AG20443 (cell line): ENCODE measurements around the gene PLEKHF1.
A peak's percentile ranks its signal among the peaks of the same experiment; 100 is the strongest.
"Not testable (repeated sequence)": the region's sequence is repeated elsewhere in the genome, so short reads cannot be mapped to it uniquely, and the experiment has no call there.

Experiments used
- DNase-seq: peaks from one replicate; pipeline ENCODE4 v3.0.0; 2012; ENCODE audit warnings: low spot score, mixed read lengths

The PLEKHF1 gene

DNA sequence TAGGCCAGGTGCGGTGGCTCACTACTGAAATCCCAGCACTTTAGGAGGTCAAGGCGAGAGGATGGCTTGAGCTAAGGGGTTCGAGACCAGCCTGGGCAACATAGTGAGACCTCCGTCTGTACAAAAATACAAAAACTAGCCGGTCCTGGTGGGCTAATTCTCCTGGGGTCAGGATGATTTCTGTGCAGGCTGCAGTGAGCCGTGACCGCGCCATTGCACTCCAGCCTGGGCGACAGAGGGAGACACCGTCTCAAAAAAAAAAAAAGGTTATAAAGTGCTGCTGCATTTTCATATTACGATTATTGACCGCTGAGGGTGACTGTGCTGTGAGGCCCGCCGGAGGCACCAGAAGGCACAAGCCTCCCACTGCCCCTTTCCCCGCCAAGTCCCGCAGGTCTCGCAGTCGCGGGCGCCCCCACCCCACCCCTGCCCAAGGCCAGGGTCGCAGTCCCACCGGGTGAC, 477 bp upstream of the PLEKHF1 start:
- DNase-seq, result no peak

DNA sequence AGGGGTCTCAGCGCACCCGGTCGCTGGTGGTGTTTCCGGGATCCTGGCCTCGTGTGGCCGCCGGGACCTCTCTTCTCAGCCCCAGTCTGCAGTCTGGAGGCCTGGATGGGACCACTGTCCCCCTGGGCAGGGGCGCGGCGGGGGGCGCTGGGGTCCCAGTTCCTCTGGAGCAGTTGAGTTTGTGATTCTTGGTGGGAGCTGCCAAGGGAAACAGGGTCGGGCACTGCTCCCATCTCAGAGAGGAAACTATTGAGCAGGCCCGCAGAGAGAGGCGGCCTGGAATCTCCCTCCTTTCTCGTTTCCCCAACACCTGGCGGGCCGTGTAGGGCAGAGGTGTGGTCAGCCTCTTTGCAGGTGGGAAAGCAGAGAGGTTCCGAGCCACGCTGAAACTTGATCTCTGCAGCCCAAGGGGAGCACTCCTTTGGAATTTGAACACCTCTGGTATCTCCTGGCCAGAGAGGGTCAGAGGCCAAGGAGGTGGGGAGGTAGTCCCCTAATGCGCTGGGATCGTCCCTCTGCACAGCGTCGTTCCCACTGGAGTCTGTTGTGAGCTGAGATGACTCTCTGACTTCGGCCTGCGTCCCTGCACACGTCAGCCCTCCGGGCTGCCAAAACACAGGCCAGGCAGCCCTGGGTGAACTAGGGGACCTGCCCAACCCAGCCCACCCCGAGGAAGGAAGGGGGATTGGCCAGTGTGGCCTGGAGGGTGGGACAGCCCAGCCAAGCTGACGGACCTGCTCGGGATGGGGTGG, 741 bp downstream of the PLEKHF1 start:
- peak; percentile 77 for DNase-seq

DNA sequence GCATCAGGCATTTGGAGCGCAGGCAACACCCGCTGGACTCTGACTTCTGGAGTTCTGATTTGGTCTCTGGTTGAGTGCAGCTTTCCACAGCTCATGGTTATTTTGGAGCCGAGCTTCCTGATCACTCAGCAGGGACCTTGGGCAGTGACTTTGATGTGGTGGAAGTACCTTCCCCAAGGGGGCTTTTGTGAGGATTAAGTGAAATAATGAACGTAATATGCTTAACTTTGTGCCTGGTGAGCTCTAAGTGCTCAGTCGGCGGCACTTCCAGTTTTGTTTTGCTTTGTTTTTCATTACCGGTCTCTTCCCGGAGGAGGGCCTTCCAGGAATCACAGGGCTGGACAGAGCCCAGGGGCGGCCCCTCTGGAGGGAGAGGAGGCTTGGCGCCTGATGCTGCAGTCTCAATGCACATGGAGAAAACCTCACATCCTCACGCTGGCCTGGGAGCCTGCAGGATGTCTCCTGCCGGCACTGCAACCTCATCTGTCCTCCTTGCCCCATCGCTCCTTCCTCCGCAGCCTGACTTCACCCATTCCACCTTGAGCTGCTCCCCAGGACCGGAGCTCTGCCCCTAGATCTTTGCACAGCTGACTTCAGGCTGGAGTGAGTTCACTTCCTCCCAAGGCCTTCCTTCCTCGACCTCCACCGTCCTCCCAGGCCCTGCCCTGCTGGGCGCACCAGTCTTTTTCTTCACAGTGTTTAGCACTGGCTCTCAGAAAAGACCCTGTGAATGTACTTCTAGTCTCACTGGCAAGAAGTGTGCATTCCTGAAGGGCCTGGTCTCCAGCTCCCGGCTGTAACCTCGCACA, 1.5 kb downstream of the PLEKHF1 start:
- peak; percentile 72 for DNase-seq

DNA sequence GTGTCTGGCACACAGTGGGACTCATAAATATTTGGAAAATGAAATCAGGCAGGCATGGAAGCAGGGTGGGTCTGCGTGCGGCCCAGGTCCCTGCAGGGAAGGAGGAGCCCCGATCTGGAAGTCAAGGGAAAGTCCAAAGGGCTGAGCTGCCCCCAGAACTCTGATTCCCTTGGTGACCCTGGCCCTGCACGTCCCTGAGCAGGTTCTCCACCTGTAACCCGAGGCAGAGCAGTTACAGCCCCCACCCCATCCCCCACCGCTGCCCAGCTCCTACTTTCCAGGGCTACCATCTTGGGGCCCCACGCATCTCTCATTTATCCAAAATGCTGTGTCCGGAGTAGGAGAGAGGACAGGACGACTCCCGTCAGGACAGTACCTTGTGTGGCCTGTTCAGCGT, 2.1 kb downstream of the PLEKHF1 start:
- DNase-seq, result no peak

DNA sequence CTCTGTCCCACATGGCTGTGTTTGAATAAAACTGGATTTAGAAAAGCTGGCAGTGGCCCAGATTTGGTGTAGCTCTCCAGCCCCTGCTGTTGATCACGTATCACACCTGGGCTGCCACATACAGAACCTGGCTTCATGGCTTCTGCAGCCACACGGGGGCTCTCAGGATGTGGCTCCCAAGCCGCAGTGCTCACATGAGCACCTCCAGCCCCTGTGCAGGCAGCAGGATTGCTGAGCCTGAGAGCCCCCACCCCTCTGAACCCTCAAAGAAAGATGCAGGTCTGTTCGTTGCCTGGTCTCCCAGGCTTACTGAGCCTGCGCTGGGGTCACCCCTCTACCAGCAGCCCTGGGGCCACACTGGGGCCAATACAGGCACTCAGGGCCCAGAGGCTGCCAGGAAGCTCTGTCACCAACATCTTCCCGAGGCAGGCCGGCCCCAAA, 2.7 kb downstream of the PLEKHF1 start:
- DNase-seq, result no peak

DNA sequence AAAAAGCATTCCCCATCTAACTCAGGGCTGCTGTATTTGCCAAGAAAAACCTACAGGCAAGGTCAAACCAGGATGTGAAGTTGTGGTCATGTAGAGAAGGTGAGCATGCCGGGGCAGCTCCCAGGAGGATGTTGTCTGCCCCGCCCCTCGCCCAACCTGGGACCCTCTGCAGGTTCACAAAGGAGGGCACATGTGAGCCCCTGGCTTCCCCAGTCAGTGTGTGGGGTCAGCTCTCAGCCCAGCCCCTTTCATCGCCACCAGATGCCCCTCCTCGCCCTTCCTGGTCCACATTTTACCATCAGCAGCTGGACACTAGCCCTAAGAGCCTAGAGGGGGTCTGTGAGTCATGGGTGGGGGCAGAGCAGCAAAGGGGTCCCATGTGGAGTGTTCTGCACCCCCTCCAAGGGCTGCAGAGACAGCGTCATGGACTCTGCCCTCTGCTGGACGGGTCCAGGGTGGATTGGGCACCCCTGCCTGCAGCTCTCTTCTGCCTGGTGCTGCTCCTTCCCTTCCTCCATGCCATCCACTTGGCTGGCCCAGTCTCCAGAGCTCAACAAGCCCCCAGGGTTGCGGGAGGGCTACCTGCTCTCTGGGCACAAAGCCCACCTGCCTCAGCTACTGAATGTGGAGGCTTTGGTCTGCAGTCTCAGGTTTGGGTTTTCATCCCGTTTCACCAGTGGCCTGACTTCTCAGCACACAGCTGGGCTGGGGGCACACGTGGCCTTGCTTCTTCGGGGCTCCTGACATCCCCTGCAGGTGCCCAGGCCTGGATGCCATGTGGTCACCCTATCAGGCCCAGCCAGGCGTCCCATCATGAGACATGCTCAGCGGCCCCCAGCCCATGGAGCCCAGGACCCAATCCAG, 3.7 kb downstream of the PLEKHF1 start:
- no peak for DNase-seq

DNA sequence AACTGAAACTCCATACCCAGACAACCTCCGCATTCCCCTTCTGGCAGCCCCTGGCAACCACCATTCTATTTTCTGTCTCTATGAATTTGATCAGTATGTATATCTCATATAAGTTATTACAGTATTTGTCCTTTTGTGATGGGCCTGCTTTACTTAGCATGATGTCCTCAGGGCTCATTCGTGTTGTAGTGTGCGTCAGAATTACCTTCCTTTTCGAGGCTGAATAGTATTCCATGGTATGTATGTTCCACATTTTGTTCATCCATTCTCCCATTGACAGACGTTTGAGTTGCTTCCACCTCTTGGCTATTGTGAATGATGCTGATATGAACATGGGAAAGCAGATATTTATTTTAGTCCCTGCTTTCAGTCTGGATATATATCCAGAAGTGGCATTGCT, 5.0 kb downstream of the PLEKHF1 start:
- DNase-seq, result no peak

DNA sequence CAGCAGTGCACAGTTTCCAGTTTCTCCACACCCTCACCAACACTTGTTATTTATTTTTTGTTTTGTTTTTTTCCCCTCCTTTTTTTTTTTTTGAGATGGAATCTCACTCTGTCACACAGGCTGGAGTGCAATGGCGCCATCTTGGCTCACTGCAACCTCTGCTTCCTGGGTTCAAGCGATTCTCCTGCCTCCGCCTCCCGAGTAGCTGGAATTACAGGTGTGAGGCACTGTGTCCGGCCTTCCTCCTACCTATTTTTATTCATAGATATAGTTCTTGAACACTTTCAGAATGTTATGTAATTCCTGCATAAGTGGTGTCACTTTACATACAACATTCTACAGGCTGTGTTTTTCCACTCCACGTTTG, 5.7 kb downstream of the PLEKHF1 start:
- DNase-seq, result not testable (repeated sequence)

DNA sequence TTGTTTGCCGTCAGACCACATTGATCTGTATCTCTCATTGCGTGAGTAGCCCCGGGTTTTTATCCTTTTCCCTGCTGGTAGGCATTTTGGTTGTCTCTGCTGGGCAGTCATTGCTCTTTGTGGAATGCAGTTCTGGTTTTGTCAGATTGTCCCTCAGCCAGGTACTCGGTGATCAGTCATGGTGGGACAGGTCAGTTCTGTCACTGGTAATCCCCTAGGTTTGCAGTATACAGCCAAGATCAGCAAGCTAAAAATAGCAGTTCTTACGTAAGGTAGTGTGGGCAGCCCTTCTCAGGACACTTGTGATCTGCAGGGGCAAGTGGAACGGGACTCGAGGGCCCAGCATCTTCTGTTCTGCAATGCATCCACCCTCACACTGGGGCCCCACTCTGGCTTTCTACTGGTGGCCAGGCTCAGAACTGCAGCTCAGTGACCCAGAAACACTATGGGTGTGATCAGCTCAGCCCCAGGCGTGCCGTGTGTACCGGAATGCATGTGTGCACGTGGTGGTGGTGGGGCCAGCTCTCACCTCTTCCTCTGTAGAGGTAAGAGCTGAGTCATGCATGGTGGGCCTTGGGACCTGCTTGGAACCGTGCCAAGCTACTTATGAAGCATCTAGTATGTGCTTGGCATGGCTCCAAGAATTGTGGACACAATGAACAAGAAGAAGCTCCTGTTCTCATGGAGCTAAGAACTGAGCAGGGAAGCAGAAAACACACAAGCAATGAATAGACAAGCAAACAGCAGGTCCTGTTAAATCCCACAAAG, 6.3 kb downstream of the PLEKHF1 start:
- peak; percentile 14 for DNase-seq

DNA sequence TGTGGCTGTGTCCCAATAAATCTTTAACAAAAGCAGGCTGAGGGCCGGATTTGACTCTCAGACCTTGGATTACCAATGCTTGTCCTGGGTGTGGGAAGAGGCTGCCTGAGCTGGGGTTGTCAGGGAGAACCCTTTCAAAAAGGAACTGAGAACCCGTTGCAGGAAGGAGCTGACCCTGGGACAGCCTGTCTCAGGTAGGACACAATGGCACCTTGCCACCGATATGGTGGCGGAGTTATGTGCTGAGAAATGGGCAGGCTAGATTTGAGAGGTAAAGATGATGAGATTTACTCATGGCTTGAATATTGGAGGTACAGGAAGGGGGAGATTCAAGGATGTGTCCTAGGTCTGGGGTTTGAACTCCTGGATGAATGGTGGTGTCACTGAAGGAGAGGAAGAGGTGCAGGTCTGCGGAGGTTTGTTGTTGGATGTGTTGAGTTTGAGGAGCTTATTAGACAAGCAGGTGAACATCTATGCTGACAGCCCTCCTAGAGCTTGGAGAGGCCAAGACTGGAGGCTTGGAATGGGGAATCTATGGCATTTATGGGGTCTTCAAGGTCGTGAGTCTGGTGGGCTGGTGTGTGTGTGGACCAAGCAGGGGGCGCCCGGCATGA, 7.2 kb downstream of the PLEKHF1 start:
- DNase-seq, result no peak

DNA sequence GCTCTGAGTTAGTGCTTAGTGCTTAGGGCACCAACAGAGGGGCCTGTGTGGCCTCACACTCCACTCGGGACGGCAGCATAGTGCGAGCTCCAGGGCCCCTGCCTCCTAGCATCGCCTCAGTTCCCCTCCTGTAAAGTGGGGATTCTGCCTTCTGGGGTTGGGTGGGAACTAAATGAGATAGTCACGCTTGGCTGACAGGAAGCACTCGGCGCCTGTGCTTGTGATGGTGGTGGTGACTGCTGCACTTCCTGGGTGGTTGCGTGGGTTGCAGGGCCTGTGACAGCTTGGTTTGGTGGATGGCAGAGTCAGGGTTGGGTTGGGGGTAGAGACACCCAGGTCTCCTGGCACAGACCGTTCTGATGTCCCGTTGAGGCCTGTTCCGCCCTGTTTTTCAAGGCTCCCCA, 7.7 kb downstream of the PLEKHF1 start:
- no peak for DNase-seq

DNA sequence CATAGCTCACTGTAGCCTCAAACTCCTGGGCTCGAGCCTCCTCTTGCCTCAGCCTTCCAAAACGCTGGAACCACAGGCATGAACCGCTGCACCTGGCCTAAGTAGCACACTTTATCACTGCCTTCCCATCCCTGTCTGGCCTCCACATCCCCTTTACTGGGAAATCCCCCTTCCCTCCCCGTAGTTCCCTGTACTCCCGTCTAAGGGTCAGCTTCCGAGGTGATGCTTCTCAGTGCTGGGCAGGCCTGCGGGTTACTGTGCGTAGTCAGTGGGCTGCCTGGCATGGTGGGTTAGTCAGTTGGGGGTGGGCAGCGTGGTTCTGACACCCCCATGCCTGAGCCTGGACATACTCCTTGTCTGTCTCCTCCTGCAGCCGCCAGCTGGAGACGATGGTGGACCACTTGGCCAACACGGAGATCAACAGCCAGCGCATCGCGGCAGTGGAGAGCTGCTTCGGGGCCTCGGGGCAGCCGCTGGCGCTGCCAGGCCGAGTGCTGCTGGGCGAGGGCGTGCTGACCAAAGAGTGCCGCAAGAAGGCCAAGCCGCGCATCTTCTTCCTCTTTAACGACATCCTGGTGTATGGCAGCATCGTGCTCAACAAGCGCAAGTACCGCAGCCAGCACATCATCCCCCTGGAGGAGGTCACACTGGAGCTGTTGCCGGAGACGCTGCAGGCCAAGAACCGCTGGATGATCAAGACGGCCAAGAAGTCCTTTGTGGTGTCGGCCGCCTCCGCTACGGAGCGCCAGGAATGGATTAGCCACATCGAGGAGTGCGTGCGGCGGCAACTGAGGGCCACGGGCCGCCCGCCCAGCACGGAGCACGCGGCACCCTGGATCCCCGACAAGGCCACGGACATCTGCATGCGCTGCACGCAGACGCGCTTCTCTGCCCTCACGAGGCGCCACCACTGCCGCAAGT, 8.4 kb downstream of the PLEKHF1 start:
- DNase-seq, result peak; percentile 1

DNA sequence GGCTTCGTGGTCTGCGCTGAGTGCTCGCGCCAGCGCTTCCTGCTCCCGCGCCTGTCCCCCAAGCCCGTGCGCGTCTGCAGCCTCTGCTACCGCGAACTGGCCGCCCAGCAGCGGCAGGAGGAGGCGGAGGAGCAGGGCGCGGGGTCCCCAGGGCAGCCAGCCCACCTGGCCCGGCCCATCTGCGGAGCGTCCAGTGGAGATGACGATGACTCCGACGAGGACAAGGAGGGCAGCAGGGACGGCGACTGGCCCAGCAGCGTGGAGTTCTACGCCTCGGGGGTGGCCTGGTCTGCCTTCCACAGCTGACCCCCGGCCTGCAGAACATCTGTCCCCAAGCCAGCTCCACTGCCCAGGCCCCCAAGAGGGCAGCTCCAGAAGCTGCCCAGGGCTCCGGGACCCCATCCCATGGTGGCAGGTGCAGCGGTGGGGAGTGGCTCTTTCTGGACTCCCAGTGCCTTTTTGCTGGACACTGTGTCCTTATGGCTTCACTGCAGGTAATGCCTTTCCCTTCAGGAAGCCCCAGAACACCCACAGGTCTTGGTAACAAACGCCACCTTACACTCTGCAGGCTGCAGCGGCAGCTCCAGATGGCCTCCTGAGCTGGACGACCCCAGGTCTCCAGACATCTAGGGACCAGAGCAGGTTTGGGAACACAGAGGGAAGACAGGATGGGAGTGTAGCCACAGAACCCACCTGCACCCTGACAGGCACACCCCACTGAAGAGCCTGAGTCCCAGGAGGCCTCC, 9.3 kb downstream of the PLEKHF1 start:
- DNase-seq, result no peak

DNA sequence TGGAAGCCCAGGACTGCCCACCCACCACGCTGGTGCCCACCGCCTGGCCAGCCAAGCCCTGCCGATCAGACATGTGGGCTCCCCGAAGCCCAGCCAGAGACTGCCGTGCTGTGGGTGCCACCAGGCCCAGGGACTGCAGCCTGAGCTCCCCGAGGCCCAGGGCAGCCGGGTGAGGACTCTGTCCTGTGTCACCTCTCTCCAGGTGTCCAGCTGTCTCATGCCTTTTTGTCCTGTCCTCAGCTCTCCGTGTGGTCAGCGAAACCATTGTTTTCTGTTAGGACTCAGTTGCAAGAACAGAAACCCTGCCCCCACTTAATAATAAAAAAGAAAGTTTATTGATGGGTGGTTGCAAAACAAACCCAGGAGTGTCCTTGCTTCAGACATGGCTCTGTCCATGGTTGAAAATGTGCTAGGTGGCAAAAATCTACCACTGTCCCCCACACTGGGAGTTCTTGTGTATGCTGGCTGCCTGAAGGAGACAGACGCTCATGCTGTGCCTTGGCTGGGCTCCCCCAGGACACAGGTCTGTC, 9.9 kb downstream of the PLEKHF1 start:
- DNase-seq, result no peak

DNA sequence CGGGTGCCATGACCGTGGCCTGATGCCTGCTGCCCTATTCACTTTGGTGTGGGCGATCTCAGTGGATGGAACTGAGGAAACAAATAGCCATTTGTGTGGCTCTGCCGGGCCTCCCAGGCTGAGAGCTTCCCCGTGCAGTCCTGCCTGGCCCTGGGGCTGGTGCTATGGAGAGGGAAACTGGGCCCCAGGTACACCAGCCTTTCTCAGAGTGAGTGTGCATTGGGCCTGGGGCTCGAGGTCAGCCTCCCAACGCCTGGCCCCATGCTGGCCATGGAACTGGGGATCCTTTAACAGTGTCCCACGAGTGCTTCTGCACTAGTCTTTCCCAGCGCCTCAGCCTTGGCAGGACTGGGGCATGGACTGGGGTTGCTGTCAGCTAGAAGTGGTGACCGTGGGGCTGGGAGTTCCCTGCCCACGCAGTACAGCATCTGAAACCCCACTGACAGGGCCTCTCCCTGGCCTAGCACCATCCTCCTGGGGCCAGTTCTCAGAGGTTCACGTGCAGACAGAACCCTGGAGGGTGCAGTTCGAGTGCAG, 10.5 kb downstream of the PLEKHF1 start:
- DNase-seq, result no peak

DNA sequence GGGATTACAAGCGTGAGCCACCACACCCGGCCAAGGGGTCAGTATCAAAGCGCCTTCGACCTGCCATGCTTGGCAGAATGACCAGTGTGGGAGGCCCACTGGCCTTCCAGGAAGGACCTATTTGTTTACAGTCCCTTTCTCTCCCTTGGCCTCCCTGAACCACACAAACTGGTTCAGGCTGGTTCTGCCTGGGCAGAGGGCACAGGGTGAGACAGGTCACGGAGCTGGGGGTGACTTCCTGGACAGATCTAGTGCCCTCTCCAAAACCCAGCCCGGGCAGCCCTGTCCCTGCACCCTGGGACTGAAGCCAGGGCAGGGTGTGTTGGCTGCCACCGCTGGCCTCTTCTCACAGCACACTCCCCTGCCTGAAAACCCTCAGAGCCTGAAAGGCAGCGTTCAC, 11.3 kb downstream of the PLEKHF1 start:
- DNase-seq, result no peak

DNA sequence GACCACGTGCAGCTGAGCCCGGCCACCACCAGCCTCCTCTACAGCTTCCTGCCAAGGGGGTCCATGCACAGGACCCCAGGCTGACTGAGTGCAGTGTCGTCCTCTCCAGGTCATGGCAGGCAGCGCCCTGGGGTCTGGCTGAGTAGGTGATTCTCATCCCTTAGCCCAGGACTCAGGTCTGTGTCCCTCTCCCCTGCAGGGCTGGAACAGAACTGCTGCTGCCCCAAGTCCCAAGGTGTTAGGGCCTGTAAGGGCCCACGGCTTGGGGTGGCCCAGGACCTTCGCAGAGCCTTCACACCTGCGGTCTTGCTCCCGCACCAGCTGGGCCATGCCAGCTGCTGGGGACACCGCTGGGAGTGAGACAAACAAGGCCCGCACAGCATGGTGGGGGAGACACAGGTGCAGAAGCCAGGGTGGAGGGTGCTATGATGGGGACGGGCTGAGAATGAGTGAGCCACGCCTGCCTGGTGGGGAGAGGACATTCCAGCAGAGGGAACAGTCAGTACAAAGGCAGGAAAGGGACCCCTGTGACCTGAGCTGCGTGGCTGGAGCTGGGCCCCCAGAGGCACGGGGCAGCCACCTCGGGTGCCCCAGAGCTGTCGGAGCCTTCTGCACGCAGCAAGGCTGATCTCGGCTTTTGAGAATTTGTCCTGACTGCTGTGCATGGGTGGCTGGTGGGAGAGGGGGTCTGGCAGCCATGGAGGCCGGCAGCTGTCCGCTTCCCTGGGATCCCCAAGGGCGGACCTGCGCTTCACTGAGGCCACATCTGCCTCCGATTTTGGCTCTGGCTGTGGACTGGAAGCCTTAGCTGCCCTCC, 11.9 kb downstream of the PLEKHF1 start:
- no peak for DNase-seq
